Hematopoietic multipotent progenitor cell treated with erythropoietin and hydrocortisone succinate and interleukin-3 and kit ligand, for 8 days (in vitro differentiated cells): ENCODE measurements around the gene DAG1.
A peak's percentile ranks its signal among the peaks of the same experiment; 100 is the strongest.

Experiments used
- DNase-seq: peaks from one replicate; pipeline ENCODE4 v3.0.0-alpha.2; 2015

The DAG1 gene

DNA sequence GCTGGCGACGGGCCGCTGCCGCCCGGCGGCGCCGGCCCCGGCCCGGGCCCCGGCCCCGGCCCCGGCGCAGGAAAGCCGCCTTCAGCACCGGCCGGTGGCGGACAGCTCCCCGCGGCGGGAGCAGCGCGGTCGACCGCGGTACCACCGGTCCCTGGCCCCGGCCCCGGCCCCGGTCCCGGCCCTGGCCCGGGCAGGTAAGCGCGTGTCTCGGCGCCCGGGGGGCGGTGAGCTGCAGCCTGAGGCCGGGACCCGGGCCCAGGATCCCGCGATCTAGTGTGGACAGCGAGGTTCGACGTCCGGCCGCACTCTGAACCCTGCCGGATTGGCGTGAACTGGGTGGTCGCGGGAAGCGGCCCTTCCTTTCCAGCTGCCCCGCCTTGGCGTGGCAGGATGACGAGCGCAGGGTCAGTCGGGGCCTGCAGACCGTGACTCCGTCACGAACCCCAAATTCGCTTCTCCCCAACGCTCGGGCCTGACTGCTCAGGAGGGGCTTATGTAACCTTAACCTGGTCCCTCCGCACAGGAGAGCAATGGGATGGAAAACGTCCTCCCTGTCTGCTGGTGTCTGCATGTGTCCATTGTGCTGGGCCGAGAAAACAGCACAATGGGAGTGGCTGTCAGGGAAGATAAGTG is 84.7 kb downstream of the DAG1 start:
- DNase-seq: peak; percentile 30

DNA sequence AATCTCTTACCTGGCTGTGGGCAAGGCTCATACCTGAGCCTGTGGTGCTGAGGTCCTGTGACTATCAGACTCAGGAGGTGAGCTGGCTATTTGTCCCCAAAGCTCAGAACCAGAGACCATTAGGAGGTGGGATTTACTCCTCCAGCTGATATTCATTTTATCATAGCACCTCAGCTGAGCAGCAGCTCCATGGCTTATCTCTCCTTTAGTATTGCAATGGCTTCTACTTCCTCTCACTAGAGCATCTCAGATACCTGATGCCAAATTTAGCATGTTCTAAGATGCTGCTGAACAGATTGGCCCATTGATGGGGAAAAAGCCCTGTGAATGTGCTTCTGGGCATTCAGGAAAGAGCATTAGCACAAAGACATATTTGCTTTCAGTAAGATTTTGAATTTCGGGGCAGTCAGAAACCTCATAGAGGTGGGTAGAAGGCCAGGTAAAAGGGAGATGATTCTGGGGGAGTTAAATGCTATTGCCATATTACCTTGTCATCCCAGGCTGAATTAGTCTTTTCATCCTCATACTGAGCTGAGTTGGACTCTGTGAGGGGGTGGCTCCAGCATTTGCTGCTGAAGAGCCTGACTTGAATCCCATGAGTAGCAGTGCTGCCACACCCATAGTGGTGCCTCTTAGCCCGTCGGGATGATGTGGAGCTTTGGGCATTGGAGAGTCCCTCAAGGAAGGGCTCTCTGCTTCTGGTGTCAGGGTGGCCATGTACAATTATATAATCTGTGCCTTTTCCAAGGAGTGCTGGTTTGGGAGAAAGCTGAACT is 86.6 kb downstream of the DAG1 start:
- DNase-seq: no peak

DNA sequence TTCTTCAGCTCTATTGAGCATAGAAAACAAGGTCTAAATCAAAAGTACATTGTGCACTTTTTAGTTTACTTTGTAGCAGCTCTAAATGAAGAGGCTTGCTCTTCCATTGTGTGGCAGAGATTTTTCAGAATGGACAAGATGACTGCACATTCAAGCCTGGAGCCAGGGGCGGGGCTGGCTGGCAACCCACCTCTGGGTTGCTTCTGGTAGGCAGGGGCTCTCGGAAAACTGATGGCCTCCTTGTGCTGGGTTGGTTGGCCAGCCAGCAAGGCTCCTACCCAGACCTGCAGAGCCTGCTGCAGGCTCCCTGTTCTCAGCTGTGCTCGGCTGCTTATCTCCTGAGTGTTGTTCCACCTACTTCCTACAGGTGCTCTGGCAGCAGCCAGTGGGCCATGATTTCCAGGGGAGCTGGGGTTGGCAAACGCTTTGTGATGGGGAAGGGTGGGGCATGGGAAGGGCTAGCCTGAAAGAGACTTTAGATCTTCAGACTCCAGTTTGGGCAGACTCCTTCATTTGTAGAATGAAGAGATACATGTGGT is 93.0 kb downstream of the DAG1 start:
- no peak for DNase-seq

DNA sequence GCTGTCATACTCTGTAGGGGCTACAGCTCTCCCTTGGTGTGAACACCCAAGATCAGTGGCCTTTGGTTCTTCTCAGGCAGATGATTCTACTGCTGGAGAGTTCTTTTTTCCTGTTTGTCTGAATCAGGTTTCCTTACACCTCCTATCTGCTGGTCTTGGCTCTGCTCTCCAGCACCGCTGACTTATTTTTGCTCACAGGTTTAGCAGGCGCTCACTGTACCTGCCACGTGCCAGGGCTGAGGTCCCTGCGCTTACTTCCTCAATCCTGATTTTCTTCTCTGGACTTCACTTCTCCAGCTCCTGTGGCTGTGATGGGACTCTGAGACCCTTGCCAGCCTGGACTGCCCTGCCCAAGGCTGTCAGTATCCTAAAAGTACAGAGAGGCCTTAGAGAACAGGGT is 93.7 kb downstream of the DAG1 start:
- DNase-seq: no peak

DNA sequence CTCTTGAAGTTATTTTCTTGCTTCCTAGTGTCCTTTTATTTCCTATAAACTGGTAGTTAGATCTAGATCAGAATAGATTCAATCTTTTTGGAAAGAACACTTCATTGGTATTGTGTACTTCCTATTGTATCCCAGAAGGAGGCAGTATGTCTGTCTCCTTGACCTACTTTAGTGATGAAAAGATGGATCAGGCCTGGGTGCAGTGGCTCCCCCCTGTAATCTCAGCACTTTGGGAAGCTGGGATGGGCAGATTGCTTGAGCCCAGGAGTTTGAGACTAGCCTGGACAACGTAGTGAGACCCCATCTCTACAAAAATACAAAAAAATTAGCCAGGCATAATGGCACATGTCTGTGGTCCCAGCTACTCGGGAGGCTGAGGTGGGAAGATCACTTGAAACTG is 96.2 kb downstream of the DAG1 start:
- peak; percentile 21 for DNase-seq

DNA sequence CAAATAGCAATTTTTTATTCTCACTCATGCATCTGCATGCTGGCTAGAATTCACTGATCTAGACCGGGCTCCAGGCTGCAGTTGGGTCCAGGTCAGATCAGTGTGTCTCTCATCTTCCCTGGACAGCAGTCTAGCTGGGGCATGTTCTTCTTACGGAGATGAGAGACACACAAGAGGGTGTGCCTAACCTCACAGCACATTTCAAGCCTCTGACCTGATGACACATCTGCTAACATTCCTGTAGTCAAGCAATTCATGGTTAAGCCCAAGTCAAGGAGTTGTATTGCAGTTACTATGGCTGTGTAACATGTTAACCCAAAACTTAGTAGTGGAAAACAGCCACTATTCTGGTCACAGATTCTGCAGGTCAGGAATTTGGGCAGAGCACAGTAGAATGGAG is 97.3 kb downstream of the DAG1 start:
- DNase-seq: no peak

DNA sequence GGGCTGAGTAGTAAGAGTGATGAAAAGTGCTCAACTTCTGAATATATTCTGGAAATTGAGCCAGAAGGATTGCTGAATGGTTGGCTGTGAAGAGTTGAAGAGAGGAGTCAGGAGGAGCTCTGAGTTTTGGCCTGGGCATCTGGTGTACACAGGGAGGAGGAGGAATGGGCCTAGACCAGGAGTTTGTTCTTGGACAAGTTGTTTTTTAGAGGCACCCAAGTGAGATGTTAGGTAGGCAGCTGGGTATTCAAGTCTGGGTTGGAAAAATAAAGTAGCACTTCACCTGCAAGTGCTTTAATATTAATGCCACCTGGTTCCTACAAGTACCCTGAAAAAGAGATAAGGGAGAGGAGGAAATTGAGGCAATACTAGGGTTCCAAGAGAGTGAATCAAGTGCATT is 98.9 kb downstream of the DAG1 start:
- DNase-seq: no peak

DNA sequence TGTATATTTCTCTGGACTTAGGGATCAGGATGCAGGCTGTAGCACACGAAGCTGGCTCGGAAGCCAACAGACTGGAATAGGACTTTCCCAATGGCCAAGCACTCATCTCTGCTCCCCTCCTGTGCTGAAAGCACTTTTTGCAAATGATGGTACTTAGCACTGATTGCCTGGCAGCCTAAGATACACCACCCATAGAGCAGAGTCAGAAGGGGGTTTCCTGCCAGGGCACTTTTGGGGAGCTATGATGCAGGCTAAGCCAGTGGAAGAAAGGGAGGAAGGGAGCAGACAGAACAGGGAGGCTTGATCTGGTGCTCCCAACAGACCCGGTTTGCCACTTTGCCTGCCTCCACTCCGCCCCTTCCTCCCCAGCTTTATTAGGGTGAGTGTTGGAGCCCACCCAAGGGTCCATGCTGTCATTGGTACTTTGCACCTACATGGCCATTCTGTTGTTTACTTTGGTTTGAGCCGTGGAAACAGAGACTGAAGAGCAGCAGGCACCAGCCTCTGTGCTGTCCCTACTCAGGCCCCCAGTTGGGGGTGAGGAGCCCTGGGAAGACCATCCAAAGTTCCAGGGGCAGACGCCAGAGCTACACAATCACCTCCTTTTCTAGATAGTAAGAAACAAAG is 100.1 kb downstream of the DAG1 start:
- no peak for DNase-seq

DNA sequence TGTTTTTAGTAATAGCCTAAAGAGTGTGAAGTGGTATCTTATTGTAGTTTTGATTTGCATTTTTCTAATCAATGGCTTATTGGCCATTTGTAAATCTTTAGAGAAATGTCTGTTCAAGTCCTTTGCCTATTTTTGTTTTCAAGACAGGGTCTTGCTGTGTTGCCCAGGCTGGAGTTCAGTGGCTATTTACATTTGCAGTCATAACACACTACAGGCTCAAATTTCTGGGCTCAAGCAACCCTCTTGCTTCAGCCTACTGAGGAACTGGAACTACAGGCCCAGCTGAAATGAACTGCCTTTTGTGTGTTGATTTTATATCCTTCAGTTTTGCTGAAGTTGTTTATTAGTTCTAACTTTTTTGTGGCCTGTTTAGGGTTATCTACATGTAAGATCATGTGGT is 112.1 kb downstream of the DAG1 start:
- DNase-seq: no peak
